ENCODE results near the gene CTXN3.

GRCh38 chr5:127707209-127707608, 58.3 kb downstream of the CTXN3 start:
- TF ChIP-seq GATA2 (IDR thresholded peaks at IDR 0.05; ENCODE audit: low read depth, low read length) (no peak), GATA3 (IDR thresholded peaks at IDR 0.05; ENCODE audit: low read depth, low read length) (no peak)

All from SH-SY5Y (cell line).